Measurements from ENCODE around the gene PKD1L1. TPM values are rescaled to one million over a fixed set of nuclear protein-coding genes. Genes with fewer than 3 reads are reported as not detected.

PKD1L1 gene
- total RNA-seq, 1 experiment from 2014 or later: not detected

- intact Hi-C loops (cut with micrococcal nuclease; ENCODE audit: unreplicated experiment): no loop called here
- no peak for DNase-seq (ENCODE audit: low spot score)
These were observed 208.4 kb downstream of the PKD1L1 start for GRCh38 chr7:47739891-47740290.

GRCh38 chr7:47739301-47739875 lies 208.9 kb downstream of the PKD1L1 start:
- H3K36me3 ChIP-seq (ENCODE audit: insufficient read depth, low read length, poor library complexity, severe bottlenecking): no peaks in the 10 kb centered on the region
- intact Hi-C loops (cut with micrococcal nuclease; ENCODE audit: unreplicated experiment): no loop called here
- ChIA-PET CTCF (no interaction called here), POLR2A (ENCODE audit: low non-redundant PET) (no interaction called here)
- H3K27ac ChIP-seq (ENCODE audit: low read depth, low read length, poor library complexity, severe bottlenecking): no peak overlapping the region
- no peaks in the 10 kb centered on the region for H3K4me1 ChIP-seq (ENCODE audit: insufficient read depth, low read length, poor library complexity, severe bottlenecking)
- H3K9me3 ChIP-seq (ENCODE audit: low read depth, low read length, poor library complexity, severe bottlenecking): no peaks in the 10 kb centered on the region
- H3K27me3 ChIP-seq (replicated peaks; ENCODE audit: insufficient read depth, low read depth, low read length, poor library complexity): peaks cover under 1% of the 10 kb centered on the region
- TF ChIP-seq, protein P1, sequence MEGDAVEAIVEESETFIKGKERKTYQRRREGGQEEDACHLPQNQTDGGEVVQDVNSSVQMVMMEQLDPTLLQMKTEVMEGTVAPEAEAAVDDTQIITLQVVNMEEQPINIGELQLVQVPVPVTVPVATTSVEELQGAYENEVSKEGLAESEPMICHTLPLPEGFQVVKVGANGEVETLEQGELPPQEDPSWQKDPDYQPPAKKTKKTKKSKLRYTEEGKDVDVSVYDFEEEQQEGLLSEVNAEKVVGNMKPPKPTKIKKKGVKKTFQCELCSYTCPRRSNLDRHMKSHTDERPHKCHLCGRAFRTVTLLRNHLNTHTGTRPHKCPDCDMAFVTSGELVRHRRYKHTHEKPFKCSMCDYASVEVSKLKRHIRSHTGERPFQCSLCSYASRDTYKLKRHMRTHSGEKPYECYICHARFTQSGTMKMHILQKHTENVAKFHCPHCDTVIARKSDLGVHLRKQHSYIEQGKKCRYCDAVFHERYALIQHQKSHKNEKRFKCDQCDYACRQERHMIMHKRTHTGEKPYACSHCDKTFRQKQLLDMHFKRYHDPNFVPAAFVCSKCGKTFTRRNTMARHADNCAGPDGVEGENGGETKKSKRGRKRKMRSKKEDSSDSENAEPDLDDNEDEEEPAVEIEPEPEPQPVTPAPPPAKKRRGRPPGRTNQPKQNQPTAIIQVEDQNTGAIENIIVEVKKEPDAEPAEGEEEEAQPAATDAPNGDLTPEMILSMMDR (conservative IDR thresholded peaks at IDR 0.05; ENCODE audit: low read depth, low read length): no peak
- no peak for TF ChIP-seq EZH2 (IDR thresholded peaks at IDR 0.05; ENCODE audit: borderline replicate concordance, low read depth, low read length, poor library complexity, severe bottlenecking)
- BruUV-seq (replicated peaks): no TSS peak
- DNase-seq (ENCODE audit: low spot score): no peak
- no peak overlapping the region for H3K4me3 ChIP-seq (ENCODE audit: low read depth, low read length, poor library complexity, severe bottlenecking)

More at GRCh38 chr7:47739891-47740290, 208.4 kb downstream of the PKD1L1 start:
- no peak overlapping the region for H3K27ac ChIP-seq (ENCODE audit: low read depth, low read length, poor library complexity, severe bottlenecking)
- TF ChIP-seq, protein P1 (conservative IDR thresholded peaks at IDR 0.05; ENCODE audit: low read depth, low read length): no peak
- no peak for TF ChIP-seq EZH2 (IDR thresholded peaks at IDR 0.05; ENCODE audit: borderline replicate concordance, low read depth, low read length, poor library complexity, severe bottlenecking)
- no peaks in the 10 kb centered on the region for H3K9me3 ChIP-seq (ENCODE audit: low read depth, low read length, poor library complexity, severe bottlenecking)
- H3K4me3 ChIP-seq (ENCODE audit: low read depth, low read length, poor library complexity, severe bottlenecking): no peak overlapping the region
- no peaks in the 10 kb centered on the region for H3K27me3 ChIP-seq (replicated peaks; ENCODE audit: insufficient read depth, low read depth, low read length, poor library complexity)
- POLR2A ChIA-PET (ENCODE audit: low non-redundant PET): no interaction called here
- no peaks in the 10 kb centered on the region for H3K4me1 ChIP-seq (ENCODE audit: insufficient read depth, low read length, poor library complexity, severe bottlenecking)
- H3K36me3 ChIP-seq (ENCODE audit: insufficient read depth, low read length, poor library complexity, severe bottlenecking): no peaks in the 10 kb centered on the region
- BruUV-seq (replicated peaks): no TSS peak
- CTCF ChIA-PET: no interaction called here

- intact Hi-C loops (cut with micrococcal nuclease; ENCODE audit: unreplicated experiment): no loop called here
- TF ChIP-seq EZH2 (IDR thresholded peaks at IDR 0.05; ENCODE audit: borderline replicate concordance, low read depth, low read length, poor library complexity, severe bottlenecking): no peak
- TF ChIP-seq, protein P1 (conservative IDR thresholded peaks at IDR 0.05; ENCODE audit: low read depth, low read length): no peak
- POLR2A ChIA-PET (ENCODE audit: low non-redundant PET): no interaction called here
- Histone ChIP-seq H3K27ac (ENCODE audit: low read depth, low read length, poor library complexity, severe bottlenecking) (no peak overlapping the region), H3K27me3 (replicated peaks; ENCODE audit: insufficient read depth, low read depth, low read length, poor library complexity) (peaks cover 6% of the 10 kb centered on the region), H3K9me3 (ENCODE audit: low read depth, low read length, poor library complexity, severe bottlenecking) (no peaks in the 10 kb centered on the region), H3K4me3 (ENCODE audit: low read depth, low read length, poor library complexity, severe bottlenecking) (no peak overlapping the region), H3K4me1 (ENCODE audit: insufficient read depth, low read length, poor library complexity, severe bottlenecking) (no peaks in the 10 kb centered on the region), H3K36me3 (ENCODE audit: insufficient read depth, low read length, poor library complexity, severe bottlenecking) (no peaks in the 10 kb centered on the region)
- CTCF ChIA-PET: no interaction called here
- no peak for DNase-seq (ENCODE audit: low spot score)
- no TSS peak for BruUV-seq (replicated peaks)
These were observed 209.6 kb downstream of the PKD1L1 start for GRCh38 chr7:47738563-47739166.
